Measurements from ENCODE around the gene NGEF. TPM values are rescaled to one million over a fixed set of nuclear protein-coding genes. Genes with fewer than 3 reads are reported as not detected.

Gene NGEF
- total RNA-seq, 1 donor = 17.4 TPM

- no peak overlapping the region for H3K4me3 ChIP-seq (ENCODE audit: low read depth, low read length)
- TF ChIP-seq CTCF (IDR thresholded peaks at IDR 0.05; ENCODE audit: insufficient read depth, low read length) = no peak
- DNase-seq (ENCODE audit: low read depth) = no peak
Observed at GRCh38 chr2:232949016-232949415, 64.0 kb downstream of the NGEF start.

GRCh38 chr2:232942831-232943230, 70.2 kb downstream of the NGEF start:
- peak; percentile 45 for DNase-seq (ENCODE audit: low read depth)
- H3K4me3 ChIP-seq (ENCODE audit: low read depth, low read length) = no peak overlapping the region
- TF ChIP-seq CTCF (IDR thresholded peaks at IDR 0.05; ENCODE audit: insufficient read depth, low read length) = no peak

- H3K4me3 ChIP-seq (ENCODE audit: low read depth, low read length) = no peak overlapping the region
- no peak for TF ChIP-seq CTCF (IDR thresholded peaks at IDR 0.05; ENCODE audit: insufficient read depth, low read length)
- no peak for DNase-seq (ENCODE audit: low read depth)
Observed at GRCh38 chr2:232941912-232942594, 71.0 kb downstream of the NGEF start.

- H3K4me3 ChIP-seq (ENCODE audit: low read depth, low read length) = no peak overlapping the region
- no peak for TF ChIP-seq CTCF (IDR thresholded peaks at IDR 0.05; ENCODE audit: insufficient read depth, low read length)
- no peak for DNase-seq (ENCODE audit: low read depth)
Observed at GRCh38 chr2:232941400-232941799, 71.7 kb downstream of the NGEF start.

GRCh38 chr2:232940724-232941123, 72.3 kb downstream of the NGEF start:
- H3K4me3 ChIP-seq (ENCODE audit: low read depth, low read length) = no peak overlapping the region
- no peak for DNase-seq (ENCODE audit: low read depth)
- TF ChIP-seq CTCF (IDR thresholded peaks at IDR 0.05; ENCODE audit: insufficient read depth, low read length) = no peak

- no peak overlapping the region for H3K4me3 ChIP-seq (ENCODE audit: low read depth, low read length)
- TF ChIP-seq CTCF (IDR thresholded peaks at IDR 0.05; ENCODE audit: insufficient read depth, low read length) = no peak
- DNase-seq (ENCODE audit: low read depth) = peak; percentile 72
Observed at GRCh38 chr2:232937278-232937906, 75.7 kb downstream of the NGEF start.
